GM18861 (cell line): ENCODE data around the gene FKBP10.
A peak's percentile ranks its signal among the peaks of the same experiment; 100 is the strongest.
"Not testable (repeated sequence)": the region's sequence is repeated elsewhere in the genome, so short reads cannot be mapped to it uniquely, and the experiment has no call there.

Experiments
- ATAC-seq: cut with Tn5 transposase; IDR thresholded peaks from one replicate; pipeline ENCODE4 v1.9.1; 2021; ENCODE audit not compliant: unreplicated experiment

FKBP10 gene

DNA sequence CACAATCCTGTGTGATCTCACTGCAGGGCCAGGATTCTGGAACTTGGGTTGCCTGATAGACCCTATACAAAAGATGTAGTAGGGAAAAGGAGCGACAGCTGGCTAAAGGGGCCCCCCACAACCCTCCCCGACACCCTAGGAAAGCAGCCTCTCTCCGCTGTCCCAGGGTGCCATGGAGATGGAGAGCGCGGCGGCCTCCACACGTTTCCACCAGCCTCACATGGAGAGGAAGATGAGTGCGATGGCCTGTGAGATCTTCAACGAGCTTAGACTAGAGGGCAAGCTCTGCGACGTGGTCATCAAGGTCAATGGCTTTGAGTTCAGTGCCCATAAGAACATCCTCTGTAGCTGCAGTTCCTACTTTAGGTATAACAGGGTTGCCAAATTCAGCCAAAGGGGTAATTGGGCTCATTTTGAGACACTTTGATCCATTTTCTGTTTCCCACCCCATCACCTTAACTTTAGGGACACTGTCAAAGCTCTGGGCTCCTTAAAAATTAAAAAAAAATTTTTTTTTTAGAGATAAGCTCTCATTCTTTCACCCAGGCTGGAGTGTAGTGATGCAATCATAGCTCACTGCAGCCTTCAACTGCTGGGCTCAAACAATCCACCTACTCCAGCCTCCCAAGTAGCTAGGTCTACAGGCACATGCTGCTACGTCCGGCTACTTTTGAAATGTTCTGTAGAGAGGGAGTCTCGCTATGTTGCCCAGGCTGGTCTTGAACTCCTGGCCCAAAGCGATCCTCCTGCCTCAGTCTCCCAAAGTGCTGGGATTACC, 25.1 kb downstream of the FKBP10 start, which contains the start of gene KLHL10:
Gene KLHL10 (plus strand): TSS at position 65 of the 778 bp plus-strand sequence. CDS start 108 bp downstream, at position 173.
- ATAC-seq, result no peak

DNA sequence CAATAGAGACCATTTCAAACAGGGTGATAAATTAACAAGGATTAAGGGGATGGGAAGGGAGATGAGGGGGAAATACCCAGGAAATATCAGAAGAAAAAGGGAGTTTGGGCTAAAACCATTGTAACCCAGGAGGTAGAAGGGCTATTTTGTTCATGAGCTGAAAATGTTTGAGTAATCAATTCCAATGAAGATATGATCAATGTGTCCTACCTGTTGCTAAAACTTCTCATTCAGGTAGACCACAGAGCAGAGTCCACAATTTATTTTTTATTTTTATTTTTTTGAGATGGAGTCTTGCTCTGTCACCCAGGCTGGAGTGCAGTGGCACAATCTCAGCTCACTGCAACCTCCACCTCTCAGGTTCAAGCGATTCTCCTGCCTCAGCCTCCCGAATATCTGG, 26.6 kb downstream of the FKBP10 start:
- ATAC-seq, result not testable (repeated sequence)

DNA sequence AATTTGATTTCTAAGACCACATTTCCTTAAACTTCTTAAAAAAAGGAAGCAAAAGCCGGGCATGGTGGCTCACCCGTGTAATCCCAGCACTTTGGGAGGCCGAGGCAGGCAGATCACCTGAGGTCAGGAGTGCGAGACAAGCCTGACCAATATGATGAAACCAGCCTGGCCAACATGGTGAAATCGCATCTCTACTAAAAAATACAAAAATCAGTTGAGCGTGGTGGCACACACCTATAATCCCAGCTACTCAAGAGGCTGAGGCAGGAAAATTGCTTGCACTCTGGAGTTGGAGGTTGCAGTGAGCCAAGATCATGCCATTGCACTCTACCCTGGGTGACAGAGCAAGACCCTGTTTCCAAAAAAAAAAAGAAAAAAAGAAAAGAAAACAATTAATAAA, 28.0 kb downstream of the FKBP10 start:
- ATAC-seq, result not testable (repeated sequence)

DNA sequence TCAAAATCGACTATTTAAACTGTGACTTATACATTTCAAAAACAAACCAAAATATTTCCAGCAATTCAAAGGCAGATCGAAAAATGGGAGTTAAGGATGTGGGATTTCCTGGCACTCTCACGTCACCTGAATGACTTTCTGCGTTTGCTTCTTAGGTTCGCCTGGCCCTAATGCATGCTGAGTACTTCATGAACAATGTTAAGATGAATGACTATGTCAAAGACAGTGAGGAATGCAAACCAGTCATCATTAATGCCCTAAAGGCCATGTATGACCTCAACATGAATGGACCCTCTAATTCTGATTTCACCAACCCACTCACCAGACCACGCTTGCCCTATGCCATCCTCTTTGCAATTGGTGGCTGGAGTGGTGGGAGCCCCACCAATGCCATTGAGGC, 32.2 kb downstream of the FKBP10 start:
- no peak for ATAC-seq

DNA sequence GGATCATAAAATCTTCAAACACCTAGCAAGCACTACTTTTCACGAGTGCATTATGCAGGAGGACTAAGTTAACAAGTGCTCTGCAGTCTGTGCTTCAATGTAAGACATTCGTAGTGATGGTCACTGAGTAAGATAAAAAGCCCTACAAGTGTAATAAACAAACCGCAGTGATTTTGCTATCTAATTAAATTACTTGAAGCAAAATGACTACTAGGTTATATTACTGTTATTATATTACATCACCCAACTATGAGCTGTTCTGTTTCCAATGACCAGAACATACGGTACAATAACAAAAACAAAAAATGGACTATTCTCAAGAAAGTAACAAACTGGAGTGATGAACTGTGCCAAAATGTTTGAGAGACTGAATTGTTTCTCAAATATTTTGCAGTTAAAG, 36.0 kb downstream of the FKBP10 start:
- no peak for ATAC-seq

DNA sequence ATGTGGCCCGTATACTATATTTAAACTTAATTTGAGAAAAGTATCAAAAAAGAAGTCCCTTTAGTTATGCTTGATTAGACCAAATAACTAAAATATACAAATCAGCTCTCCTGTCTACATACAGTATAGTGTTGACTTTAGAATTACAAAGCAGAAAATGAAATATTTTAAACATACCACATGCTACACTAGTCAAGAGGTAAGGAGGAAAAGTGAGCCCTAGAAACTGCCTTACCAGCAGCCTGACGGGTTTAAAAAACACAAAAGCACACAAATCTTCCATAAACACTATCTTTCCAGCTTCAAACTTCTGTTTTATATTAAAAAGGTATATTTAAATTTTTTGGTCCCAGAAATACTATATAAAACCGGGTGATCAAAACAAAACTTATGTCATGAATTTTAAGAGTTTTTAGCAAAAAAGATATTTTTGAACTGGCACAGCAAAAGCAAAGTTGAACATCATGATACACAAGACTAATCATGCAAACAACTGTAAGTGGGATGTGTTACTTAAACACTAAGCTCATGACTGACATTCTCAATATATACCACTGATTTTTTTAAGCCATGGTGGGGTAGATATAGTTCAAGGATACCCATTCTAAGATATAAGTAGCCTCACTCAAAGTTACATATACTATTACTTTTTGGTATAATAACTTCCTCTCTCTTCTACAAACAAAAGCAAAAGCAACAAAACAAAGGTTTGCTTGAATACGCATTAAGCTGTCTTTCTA, 36.6 kb downstream of the FKBP10 start:
- no peak for ATAC-seq

DNA sequence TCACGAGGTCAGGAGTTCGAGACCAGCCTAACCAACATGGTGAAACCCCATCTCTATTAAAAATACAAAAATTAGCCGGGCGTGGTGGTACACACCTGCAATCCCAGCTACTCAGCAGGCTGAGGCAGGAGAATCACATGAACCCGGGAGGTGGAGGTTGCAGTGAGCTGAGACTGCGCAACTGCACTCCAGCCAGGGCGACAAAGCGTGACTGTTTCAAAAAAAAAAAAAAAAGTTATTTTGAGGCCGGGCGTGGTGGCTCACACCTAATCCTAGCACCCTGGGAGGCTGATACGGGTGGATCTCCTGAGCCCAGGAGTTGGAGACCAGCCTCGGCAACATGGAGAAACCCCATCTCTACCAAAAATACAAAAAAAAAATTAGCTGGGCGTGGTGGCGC, 38.6 kb downstream of the FKBP10 start:
- ATAC-seq, result not testable (repeated sequence)

DNA sequence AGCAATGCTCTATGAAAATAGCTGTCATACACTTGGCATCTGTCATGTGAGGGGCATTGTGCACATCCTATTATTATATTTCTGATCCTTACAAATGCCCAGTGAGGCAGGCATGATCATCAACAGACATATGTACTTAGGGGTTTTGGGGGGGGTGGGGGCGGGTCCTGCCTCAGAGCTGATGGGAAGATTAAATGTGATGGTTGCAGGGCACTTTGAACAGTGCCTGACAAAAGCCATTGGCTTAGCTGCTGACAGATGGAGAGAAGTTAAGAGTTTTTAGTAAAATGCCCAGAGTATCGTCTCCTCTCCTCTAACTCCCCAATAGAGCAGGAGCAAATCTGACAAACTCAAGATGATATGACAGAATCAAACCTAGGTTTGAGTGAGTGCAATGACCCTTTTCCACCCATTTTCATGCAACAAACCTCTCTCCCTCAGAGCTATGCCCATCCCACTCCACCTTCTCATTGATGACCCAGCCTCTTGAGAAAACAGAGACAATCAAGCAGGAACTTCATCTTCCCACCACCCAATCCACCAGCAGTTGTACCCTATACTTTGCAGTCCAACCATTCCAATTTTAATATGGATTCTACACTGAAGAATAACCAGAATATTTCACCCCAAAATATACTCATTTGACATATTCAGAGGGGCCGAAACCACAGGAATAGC, 47.6 kb downstream of the FKBP10 start:
- ATAC-seq, result no peak

DNA sequence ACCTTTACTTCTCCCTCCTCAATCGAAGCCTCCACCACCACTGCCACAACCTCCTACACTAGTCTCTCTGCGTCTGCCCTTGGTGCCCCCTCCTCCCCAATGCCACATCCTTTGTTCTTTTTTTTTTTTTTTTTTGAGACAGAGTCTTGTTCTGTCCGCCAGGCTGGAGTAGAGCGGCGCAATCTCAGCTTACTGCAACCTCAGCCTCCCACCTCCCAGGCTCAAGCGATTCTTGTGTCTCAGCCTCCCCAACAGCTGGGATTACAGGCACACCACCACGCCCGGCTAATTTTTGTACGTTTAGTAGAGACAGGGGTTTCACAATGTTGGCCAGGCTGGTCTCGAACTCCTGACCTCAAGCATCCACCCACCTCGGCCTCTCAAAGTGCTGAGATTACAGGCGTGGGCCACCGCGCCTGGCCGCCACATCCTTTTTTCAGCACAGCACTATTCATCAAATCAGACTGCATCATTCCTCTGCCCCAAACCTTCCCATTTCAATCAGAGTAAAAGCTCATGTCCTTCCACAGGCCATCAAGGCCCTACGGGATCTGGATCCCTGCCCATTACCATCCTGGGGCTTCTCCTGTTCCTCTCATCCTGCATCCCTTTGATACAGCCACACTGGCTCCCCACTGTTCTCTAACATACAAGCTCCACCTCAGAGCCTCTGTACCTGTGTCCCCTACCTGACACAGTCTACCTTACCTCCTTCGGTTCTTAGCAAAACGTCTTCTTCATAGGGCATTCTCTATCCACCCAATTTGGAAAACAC, 50.5 kb downstream of the FKBP10 start:
- no peak for ATAC-seq

DNA sequence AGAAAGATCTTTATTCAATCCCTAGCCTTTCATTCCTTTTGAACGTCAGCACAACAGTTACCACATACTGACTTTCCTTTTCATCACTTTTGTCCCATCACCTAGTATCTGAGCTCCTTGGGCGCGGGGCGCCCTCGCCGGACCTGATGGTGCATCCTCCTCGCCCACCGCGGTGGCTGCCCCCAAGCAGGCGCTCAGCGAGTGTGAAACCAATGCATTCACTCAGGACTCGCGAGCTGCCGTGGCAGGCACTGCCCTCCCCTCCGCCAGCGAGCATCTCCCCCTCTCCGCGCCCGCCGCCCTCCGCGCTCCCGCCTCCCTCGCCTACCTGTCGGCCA, 51.7 kb downstream of the FKBP10 start:
- peak; percentile 17 for ATAC-seq

DNA sequence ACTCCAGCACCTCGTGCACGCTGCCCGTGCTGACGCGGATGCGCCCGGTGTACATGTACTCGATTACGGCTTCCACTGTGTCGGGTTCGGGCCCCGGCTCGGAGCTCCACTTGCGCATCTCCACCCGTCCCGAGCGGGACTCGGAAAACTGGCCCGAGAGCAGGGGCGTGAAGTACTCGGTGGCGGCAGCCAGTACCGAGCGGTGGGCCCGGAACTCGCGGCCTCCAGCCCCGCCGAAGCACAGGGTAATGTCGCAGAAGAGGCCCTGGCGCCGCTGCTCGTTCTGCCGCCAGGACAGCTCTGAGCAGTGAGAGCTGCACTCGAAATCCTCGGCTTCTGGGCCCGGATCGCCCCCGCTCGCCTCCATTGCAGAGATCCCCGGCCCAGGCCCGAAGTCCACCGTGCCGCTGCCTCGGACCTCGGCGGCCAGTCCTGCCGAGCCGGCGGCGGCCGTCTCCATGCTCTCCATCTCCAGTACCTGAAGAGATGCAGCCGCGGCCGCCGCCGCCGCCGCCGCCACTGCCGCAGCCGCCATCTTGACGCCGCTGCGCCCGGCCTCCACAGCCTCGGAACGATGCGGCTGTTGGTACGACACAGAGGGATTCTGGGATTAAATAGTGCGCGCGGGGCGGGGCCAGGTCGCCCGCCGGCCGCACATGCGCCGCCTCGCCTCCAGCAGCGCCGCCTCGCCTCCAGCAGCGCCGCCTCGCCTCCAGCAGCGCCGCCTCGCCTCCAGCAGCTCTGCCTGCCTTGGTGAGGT, 52.2 kb downstream of the FKBP10 start, which contains the start of gene KLHL11:
Gene KLHL11 (minus strand): TSS at position 588 of the 760 bp plus-strand sequence. CDS start 53 bp downstream, at position 535.
- peak; percentile 69 for ATAC-seq

DNA sequence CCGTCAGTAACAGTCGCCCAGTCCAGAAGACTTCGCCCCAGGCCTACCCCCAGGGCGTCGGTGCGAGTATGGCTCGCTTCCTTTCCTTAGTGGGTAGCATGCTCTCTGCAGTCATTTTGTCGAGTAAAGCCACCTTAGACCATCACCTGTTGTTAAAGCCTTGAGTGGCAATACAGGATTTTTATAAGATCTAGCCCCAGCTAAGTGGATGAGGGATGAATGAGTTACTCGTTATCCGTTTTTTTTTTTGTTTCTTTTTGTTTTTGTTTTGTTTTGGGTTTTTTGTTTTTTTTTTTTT, 52.7 kb downstream of the FKBP10 start:
- no peak for ATAC-seq

DNA sequence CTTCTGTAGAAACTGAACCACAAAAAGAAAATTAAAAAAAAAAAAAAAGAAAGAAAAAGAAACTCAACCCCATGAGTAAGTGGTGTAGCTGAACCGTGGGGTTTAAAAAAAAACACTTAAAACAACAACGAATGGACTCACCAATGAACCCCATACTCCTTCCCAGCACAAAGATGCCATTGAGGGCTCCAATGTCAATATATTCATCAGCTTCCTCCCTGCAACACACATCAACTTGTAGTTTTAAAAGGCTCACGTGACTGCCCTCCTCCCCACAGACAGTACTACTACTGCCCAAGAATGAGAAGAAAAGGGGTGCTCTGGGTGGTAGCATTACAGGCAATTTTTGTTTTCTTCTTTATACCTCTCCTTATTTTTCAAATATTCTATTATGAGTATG, 55.8 kb downstream of the FKBP10 start:
- no peak for ATAC-seq

DNA sequence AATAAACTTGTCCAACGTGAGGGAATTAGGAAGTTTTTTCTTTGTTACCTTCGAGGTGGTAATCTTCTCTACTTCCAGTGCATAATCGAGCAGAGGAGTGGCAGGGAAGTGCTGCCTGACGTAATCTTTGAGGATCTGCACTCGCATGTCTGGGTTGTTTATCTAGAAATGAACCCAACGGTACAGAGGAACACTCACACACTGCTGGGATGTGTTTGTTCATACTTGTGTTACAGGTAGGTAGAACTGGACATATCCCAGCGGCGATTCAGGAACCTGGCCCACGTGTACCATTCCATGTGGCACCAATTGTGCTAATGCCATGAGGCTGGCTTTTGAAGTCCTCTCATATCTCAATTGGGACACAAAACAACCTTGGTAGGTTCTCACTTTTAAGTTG, 56.6 kb downstream of the FKBP10 start:
- no peak for ATAC-seq

DNA sequence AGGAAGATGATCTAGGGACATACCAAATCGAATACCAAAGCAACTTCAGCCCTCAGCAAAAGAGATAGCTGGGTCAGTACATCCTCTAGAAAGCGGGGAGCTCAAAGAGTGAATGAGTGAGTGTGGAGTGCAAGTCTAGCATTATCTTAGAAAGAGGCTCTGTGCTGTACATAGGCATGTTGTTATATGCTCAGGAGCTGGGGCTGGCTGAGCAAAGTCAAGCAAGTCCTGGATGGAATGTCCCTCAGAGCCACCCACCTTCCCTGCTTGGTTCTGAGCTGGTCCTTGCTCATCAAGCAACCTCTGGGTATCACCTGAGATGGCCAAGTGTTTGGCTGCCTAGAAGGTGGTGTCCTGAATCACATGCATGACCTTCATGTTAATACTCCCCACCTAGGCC, 57.3 kb downstream of the FKBP10 start:
- ATAC-seq, result no peak

DNA sequence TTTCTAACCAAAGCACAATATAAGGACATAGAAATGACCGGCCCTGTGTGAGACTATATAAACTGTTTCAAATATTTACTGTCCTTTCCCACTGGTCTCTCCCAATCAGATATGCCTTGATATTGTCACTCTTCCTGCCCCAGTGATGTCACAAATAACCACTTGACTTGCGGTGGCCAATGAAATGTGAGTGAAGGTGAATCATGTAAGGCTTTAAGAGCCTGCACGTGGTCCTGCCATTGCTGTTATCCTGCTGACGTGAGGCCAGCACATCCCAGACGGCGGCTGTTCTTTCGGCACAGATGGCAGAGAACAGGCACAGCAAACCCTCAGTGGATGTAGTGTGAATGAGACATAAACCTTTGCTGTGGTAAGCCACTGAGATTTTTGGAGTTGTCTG, 57.8 kb downstream of the FKBP10 start:
- no peak for ATAC-seq

DNA sequence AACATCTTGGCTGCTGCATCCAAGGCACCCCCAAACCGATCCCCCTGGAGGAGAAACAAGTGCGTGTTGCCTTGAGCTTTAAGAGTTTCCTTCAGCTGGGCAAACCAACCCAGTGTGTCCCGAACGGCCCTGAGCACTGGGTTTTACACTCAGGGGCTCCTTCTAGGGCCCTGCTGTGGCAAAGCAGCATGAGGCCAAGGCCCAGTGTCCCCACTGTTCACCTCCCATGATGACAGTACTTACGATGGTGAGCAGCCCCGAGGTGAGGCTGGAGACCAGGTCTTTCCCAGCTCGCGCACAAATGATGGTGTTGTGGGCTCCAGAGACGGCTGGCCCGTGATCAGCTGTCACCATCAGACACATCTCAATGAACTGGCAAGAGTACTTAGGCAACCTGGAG, 59.0 kb downstream of the FKBP10 start:
- no peak for ATAC-seq
